Left ventricle myocardium inferior (tissue), 1 donor: Measurements from ENCODE around the gene IL25. TPM values are rescaled to one million over a fixed set of nuclear protein-coding genes. Genes with fewer than 3 reads are reported as not detected.
"Not testable (repeated sequence)": the region's sequence is repeated elsewhere in the genome, so short reads cannot be mapped to it uniquely, and the experiment has no call there.

ENCODE experiments used
- DNase-seq: peaks from one replicate; pipeline ENCODE4 v3.0.0-alpha.2; 2020
- H3K27ac ChIP-seq: fragments of 200-600 bp; replicated peaks from 2 replicates; pipeline ENCODE4 v1.8.0; 2021
- H3K27me3 ChIP-seq: fragments of 200-600 bp; 2 replicates; pipeline ENCODE4 v1.8.0; 2021; ENCODE audit warnings: low read depth
- H3K36me3 ChIP-seq: fragments of 200-600 bp; 2 replicates; pipeline ENCODE4 v1.8.0; 2021
- H3K4me1 ChIP-seq: fragments of 200-600 bp; 2 replicates; pipeline ENCODE4 v1.8.0; 2021
- H3K4me3 ChIP-seq: fragments of 200-600 bp; 2 replicates; pipeline ENCODE4 v1.8.0; 2021; ENCODE audit warnings: mild to moderate bottlenecking, moderate library complexity
- H3K9me3 ChIP-seq: fragments of 200-600 bp; replicated peaks from 2 replicates; pipeline ENCODE4 v1.8.0; 2021
- intact Hi-C: fragments of 100-400 bp; cut with micrococcal nuclease; formaldehyde crosslinking; loops from one replicate; pipeline ENCODE4 v1.11.0; 2022
- long read RNA-seq: library from polyadenylated mRNA; unstranded; transcript quantifications from one replicate; pipeline ENCODE4 v2.0.0, GENCODE V29; 2021
- total RNA-seq: library from RNA; stranded (reverse); fragmentation: NEBNext Ultra II Directional; extraction: Animal tissue kit (Norgen Biotek cat#: 25700); gene quantifications from one replicate; pipeline ENCODE4 v1.2.1, GENCODE V29; 2021
- TF ChIP-seq, protein P1 (sequence below): fragments of 200-600 bp; IDR thresholded peaks from 2 replicates; pipeline ENCODE4 v1.8.0; 2021; ENCODE audit warnings: antibody characterized with exemption, mild to moderate bottlenecking, borderline replicate concordance
- donor health status: DM: no; HTN: yes; CAD: no; lungs with severe emphysema.

The IL25 gene
- total RNA-seq: not detected
- long read RNA-seq: 0 reads

DNA sequence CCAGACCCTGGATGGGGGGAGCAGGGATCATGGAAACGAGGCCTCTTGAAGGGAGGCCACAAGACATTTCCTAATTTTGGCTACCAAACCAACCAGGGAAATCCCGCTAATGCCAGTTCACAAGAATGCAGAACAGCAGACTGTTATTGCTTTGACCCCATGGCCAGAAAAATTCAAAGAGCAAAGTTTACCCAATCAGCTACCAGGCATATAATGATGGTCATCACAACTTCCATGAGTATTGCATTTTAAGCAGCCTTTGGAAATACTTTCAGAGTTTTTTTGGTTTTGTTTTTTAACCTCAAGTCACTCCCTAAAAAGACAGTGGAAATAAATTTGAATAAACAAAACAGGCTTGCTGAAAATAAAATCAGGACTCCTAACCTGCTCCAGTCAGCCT, at the start of gene IL25:
TSS of gene IL25 (plus strand) at position 301 of the 400 bp plus-strand sequence.
- H3K9me3 ChIP-seq: no peaks in the 10 kb centered on the region
- H3K27me3 ChIP-seq: no peaks in the 10 kb centered on the region
- intact Hi-C loops: no loop called here
- H3K36me3 ChIP-seq: no peaks in the 10 kb centered on the region
- H3K4me1 ChIP-seq: peaks cover 17% of the 10 kb centered on the region
- H3K4me3 ChIP-seq: no peak within 1 kb of the TSS
- no peak within 1 kb of the TSS for H3K27ac ChIP-seq
- TF ChIP-seq, protein P1, sequence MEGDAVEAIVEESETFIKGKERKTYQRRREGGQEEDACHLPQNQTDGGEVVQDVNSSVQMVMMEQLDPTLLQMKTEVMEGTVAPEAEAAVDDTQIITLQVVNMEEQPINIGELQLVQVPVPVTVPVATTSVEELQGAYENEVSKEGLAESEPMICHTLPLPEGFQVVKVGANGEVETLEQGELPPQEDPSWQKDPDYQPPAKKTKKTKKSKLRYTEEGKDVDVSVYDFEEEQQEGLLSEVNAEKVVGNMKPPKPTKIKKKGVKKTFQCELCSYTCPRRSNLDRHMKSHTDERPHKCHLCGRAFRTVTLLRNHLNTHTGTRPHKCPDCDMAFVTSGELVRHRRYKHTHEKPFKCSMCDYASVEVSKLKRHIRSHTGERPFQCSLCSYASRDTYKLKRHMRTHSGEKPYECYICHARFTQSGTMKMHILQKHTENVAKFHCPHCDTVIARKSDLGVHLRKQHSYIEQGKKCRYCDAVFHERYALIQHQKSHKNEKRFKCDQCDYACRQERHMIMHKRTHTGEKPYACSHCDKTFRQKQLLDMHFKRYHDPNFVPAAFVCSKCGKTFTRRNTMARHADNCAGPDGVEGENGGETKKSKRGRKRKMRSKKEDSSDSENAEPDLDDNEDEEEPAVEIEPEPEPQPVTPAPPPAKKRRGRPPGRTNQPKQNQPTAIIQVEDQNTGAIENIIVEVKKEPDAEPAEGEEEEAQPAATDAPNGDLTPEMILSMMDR: no peak
- no peak for DNase-seq

DNA sequence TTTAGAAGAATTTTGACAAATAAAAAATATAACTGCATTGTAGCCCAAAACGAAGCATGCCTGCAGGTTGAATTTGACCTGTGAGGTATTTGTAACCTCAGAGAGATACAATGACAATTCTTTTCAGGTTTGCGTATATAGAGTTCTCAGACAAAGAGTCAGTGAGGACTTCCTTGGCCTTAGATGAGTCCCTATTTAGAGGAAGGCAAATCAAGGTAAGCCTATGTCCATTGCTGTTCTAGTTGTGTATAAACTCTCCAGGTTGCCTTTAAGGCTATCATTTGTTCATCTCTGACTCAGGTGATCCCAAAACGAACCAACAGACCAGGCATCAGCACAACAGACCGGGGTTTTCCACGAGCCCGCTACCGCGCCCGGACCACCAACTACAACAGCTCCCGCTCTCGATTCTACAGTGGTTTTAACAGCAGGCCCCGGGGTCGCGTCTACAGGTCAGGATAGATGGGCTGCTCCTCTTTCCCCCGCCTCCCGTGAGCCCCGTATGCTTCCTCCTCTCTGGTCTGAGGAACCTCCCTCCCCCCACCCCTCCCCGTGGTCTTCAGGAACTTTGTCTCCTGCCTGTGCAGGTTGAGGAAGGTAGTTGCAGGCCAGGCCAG, 48.7 kb upstream of the IL25 start:
- no peak for DNase-seq
- TF ChIP-seq, protein P1: no peak
- H3K36me3 ChIP-seq: peaks cover 28% of the 10 kb centered on the region
- H3K4me3 ChIP-seq: no peak overlapping the region
- H3K27me3 ChIP-seq: no peaks in the 10 kb centered on the region
- H3K9me3 ChIP-seq: no peaks in the 10 kb centered on the region
- H3K4me1 ChIP-seq: peaks cover 36% of the 10 kb centered on the region
- H3K27ac ChIP-seq: no peak overlapping the region
- intact Hi-C loops: no loop called here

GRCh38 chr14:23324455-23324846, 48.2 kb upstream of the IL25 start:
- no peaks in the 10 kb centered on the region for H3K27me3 ChIP-seq
- TF ChIP-seq, protein P1: no peak
- no peak overlapping the region for H3K27ac ChIP-seq
- peaks cover 28% of the 10 kb centered on the region for H3K36me3 ChIP-seq
- peaks cover 36% of the 10 kb centered on the region for H3K4me1 ChIP-seq
- H3K4me3 ChIP-seq: no peak overlapping the region
- H3K9me3 ChIP-seq: no peaks in the 10 kb centered on the region
- intact Hi-C loops: no loop called here
- no peak for DNase-seq

GRCh38 chr14:23324993-23325392, 47.6 kb upstream of the IL25 start:
- Histone ChIP-seq H3K4me1 (peaks cover 36% of the 10 kb centered on the region), H3K27me3 (no peaks in the 10 kb centered on the region), H3K9me3 (no peaks in the 10 kb centered on the region), H3K4me3 (no peak overlapping the region), H3K27ac (no peak overlapping the region), H3K36me3 (peaks cover 28% of the 10 kb centered on the region)
- no peak for DNase-seq
- TF ChIP-seq, protein P1: no peak
- intact Hi-C loops: loop anchor here (5.0 kb wide), 1 partner anchor 52 kb away; the partner anchor contains the start of gene CMTM5

- Histone ChIP-seq H3K4me1 (peaks cover 29% of the 10 kb centered on the region), H3K36me3 (peaks cover 28% of the 10 kb centered on the region)
- intact Hi-C loops: loop anchor here (5.0 kb wide), 1 partner anchor 52 kb away; the partner anchor contains the start of gene CMTM5
- not testable (repeated sequence) for H3K4me3 ChIP-seq, DNase-seq, H3K27ac ChIP-seq, H3K9me3 ChIP-seq, H3K27me3 ChIP-seq
These were observed 46.9 kb upstream of the IL25 start for GRCh38 chr14:23325746-23326145.
